GM18511 (cell line): ENCODE data around the gene PRSS8.
A peak's percentile ranks its signal among the peaks of the same experiment; 100 is the strongest.
"Not testable (repeated sequence)": the region's sequence is repeated elsewhere in the genome, so short reads cannot be mapped to it uniquely, and the experiment has no call there.

Source experiments
- ATAC-seq: cut with Tn5 transposase; IDR thresholded peaks from one replicate; pipeline ENCODE4 v1.9.1; 2021; ENCODE audit warnings: mild to moderate bottlenecking, moderate library complexity; ENCODE audit not compliant: unreplicated experiment

PRSS8 gene

DNA sequence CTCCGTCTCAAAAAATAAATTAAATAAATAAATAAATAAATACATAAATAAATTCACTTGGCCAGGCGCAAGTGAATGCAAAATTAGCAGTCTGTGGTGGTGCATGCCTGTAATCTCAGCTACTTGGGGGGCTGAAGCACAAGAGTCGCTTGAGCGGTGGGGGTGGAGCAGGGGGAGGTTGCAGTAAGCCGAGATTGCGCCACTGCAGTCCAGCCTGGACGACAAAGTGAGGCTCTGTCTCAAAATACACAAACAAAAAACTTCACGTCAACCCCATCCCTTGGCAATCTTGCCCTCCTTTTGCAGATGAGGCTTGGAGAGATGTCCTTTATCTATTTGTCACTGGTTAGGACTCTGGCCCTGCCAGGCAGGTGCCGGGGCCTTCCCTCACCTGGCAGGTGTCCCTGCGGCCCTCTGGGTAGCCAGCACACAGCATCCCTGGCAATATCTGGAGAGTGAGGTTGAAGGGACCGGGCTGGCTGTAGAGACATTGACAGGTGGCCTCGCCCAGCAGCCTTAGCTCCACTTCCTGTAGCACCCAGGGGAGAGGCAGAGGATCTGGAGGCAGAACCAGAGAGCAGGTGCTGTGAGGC is 10.0 kb upstream of the PRSS8 start:
- ATAC-seq: no peak

DNA sequence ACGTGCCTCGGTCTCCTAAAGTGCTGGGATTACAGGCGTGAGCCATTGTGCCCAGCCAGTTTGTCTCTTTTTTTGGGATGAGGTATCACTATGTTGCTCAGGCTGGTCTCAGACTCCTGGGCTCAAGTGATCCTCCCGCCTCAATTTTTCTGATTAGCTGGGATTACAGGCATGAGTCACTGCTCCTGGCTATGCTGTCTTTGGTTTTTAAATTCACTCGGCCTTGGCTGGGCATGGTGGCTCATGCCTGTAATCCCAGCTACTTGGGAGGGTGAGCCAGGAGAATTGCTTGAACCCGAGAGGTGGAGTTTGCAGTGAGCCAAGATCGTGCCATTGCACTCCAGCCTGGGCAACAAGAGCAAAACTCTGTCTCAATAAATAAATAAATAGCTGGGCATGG is 8.9 kb upstream of the PRSS8 start:
- ATAC-seq: not testable (repeated sequence)

DNA sequence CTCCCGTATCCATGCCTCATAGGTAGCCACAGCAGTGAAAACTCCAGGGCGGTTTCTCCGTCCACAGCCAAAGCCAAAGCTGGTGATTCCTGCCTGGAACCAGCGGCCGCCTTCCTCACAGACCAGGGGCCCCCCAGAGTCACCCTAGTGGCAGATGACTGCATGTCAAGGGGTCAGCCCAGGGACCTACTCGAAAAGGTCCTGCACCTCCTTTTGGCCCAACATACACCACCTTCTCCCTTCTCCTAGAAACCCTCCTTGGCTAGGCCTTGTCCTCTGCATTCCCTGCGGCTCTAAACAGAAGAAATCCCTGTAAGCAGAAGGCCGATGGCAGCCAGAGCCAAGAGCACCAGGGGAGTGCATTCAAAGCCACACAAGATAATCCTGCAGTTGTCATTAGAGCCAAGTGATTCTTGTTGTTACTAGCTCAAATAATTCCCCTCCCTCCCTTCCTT is 8.2 kb upstream of the PRSS8 start:
- no peak for ATAC-seq

GRCh38 chr16:31143011-31143693 is 7.6 kb upstream of the PRSS8 start:
- no peak for ATAC-seq

- ATAC-seq: peak; percentile 80
These were observed 6.8 kb upstream of the PRSS8 start for GRCh38 chr16:31142109-31143010.

DNA sequence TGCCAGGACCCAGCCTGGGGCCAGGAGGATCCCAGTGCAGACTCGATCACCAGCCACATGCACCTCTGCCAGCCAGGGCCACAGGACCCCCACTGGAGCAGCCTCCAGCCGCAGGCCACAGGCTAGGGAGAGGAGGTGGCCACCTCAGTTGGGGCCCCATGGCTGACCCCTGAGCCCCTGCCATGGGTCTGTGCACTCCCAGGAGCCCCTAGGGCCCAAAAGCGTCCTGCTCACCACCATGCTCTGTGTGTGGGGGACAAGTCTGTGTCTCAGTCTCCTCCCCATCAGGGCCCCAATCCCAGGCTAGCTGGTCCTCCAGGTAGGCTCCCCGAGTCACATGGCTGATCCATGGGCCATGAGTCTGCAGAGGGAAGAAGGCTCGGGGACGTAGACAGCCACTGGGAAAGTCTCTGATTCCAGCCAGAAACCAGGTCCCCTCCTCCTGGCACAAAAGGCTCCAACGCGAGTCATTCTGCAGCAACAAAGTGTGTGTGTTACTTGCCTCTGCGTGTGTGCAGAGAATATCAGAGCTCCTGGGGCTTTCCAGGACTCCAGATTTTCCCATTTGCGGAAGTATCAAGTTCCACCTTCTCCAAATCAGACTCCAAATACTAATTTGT is 6.1 kb upstream of the PRSS8 start:
- peak; percentile 10 for ATAC-seq

DNA sequence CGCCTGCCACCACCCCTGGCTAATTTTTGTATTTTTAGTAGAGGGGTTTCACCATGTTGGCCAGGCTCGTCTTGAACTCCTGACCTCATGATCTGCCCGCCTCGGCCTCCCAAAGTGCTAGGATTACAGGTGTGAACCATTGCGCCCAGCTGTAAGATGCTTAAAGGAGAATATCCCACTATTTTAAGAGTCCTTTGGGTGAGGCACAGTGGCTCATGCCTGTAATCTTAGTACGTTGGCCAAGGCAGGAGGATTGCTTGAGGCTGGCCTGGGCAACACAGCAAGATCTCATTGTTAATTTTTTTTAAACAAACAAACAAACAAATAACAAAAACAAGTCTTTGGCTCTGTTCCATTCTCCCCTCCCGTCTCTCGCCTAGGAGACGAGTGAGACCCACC is 5.5 kb upstream of the PRSS8 start:
- ATAC-seq: not testable (repeated sequence)

- no peak for ATAC-seq
These were observed 3.4 kb upstream of the PRSS8 start for GRCh38 chr16:31138621-31139578.

DNA sequence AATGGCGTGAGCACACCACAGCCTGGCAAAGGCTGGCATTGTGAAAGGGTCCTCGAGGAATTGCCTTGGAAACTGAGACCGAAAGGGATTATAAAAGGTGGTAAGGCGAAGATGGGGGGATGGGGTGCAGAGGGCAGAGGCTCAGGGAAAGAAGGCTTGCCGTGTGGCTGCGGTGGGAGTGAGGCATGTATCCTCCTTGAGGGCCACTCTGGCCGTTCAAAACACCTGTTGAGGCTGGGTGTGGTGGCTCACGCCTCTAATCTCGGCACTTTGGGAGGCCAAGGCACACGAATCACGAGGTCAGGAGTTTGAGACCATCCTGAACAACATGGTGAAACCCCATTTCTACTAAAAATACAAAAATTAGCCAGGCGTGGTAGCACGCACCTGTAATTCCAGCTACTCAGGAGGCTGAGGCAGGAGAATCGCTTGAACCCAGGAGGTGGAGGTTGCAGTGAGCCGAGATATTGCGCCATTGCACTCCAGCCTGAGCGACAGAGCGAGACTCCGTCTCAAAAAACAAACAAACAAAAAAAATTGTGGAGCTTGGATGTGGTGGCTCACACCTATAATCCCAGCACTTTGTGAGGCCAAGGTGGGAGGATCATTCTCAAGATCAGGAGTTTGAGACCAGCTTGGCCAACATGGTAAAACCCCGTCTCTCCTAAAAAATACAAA is 1.4 kb upstream of the PRSS8 start:
- ATAC-seq: not testable (repeated sequence)

DNA sequence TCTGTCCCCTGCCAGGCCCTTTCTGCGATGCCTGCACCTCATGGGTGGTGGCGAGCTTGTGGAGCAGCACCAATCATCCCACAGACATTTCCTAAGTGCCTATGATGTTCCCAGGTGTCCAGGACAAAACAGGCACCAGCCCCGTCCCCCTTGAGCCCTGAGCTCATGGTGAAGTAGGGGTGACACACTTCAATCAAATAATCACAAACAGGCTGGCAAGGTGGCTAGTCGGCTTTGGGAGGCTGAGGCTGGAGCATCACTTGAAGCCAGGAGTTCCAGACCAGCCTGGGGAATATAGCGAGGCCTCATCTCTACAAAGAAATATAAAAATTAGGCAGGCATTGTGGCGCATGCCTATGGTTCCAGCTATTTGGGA is 748 bp upstream of the PRSS8 start:
- no peak for ATAC-seq

- no peak for ATAC-seq
These were observed 647 bp downstream of the PRSS8 start for GRCh38 chr16:31134625-31135534.

- ATAC-seq: no peak
These were observed 1.4 kb downstream of the PRSS8 start for GRCh38 chr16:31134091-31134571.

DNA sequence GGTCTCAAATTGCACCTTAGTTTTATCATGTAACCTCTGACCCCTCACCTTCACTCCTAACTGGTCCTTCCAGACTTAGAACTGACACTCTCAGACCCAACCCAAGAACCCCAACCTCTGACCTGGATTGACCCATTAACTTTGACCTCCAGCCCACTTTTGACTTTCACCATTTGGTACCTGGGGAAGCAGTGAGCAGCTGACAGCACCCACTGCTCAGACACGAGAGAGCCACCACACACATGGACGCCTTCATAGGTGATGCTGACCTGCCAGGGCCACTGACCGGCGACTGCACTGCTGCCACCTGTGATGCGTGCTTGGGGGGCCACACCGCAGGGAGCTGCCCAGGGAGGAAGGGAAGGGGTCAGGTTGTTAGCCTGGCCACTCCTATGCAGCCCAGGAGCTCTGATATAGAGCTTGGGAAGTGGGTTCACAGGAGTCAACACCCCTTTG is 2.5 kb downstream of the PRSS8 start:
- no peak for ATAC-seq

DNA sequence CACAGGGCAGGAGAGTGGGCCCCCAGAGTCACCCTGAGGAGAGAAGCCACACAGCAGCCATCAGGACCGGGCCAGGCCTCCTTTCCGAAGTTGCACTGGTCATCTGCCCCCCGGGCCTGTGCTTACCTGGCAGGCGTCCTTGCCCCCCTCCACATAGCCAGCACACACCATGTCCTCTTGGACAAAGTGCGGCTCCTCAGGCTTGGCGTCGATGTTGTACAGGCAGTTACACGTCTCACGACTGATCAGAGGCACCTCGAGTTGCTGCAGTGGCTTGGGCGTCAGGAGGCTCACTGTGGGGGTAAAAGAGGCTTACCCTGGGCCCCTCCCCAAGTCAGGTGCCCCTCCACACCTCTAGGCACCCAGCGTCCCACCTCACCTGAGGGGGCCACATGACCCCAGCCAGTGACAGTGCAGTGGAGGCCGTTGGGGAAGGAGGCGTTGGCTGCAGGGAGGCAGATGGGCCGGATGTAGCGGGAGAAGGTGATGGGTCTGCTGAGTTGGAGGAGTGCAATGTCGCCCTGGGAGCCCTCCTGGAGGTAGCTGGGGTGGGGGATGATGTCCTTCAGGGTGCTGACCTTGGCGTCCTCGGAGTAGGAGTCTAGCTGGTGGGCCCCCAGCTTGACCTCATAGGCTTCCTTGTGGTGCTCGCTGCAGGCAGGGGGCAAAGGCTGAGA is 3.1 kb downstream of the PRSS8 start:
- ATAC-seq: no peak

- ATAC-seq: no peak
These were observed 3.7 kb downstream of the PRSS8 start for GRCh38 chr16:31131841-31132271.

DNA sequence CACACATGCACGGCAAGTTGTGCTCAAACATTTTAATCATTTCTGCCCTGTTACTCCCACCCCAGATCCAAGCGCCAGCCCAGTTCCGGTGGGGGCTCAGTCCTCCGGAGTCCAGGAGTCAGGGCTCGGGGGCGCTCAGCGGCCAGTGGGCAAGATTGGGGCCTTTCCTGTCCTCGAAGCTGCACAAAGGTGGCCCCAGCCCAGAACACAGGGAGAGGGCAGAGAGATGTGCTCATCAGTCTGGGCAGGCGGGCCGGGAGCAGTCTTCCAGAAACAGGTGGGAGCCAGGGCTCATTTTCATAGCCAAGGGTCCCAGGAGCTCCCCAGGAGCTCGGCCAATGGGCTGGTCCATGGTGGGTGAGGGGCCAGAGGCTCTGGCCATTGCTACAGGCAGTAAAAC is 4.1 kb downstream of the PRSS8 start:
- ATAC-seq: no peak

GRCh38 chr16:31130899-31131298 is 4.6 kb downstream of the PRSS8 start:
- ATAC-seq: no peak
